ENCODE results near the gene HRH1. TPM values are rescaled to one million over a fixed set of nuclear protein-coding genes. Genes with fewer than 3 reads are reported as not detected.
A peak's percentile ranks its signal among the peaks of the same experiment; 100 is the strongest.

The HRH1 gene
- total and polyA plus RNA-seq, 10 of the 15 experiments (the other 5 are each of a cell fraction or from before 2014, with no cell fraction given): not detected

DNA sequence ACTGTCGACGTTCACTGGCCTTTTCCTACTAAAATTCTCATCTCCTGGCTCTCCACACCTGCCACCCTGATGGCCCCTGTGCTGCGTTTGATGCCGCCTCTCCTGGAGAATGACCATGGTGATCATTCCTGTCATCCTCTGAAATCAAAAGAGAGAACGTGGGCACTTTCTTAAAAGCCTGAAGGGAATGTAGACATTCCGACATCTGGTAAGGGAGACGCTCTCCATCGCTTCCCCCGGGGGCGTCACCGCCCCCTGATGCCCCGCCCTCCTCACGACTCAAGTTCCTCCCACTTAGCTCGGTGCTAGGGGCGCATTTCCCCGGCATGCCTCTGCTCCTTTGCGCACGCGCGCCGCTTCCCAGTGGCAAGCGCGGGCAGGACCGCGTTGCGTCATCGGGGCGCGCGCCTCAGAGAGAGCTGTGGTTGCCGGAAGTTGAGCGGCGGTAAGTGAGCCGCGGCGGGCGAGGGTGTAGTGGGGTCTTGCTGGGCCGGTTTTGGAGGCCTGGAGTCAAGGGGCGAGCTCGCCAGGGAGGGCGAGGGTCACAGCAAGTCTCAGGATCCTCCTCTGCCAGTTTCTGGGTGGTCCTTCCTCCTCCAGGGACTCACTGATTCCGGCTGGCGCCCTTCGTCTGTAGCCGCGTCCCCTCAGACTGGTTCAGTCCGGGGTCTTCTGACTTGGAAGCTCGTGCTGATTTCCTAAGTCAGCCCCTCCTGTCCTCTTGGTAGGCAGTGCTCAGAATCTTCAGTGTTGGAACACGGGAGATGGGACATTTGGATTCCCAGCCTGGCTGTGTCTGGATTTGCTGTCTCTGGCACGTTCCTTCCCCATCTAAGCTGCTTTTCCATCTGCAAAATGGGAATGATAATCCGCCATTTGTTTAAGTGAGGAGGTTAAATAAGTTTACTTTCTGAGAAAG, 118.0 kb downstream of the HRH1 start, which contains the start of gene ATG7:
TSS of gene ATG7 (plus strand) at position 412 of the 919 bp plus-strand sequence. CDS start 26,299 bp downstream, outside the sequence.
- intact Hi-C loops (cut with micrococcal nuclease; ENCODE audit: unreplicated experiment): no loop called here
- TSS peak; percentile 84 for BruUV-seq (replicated peaks)
- peaks cover 2% of the 10 kb centered on the region; the same call in 1 of the 3 replicates for H3K9me3 ChIP-seq (replicated peaks; ENCODE audit: control insufficient read depth, insufficient read depth, low read length)
- peak within 1 kb of the TSS; percentile 88 for H3K27ac ChIP-seq (ENCODE audit: control insufficient read depth, insufficient read depth)
- in situ Hi-C loops (cut with MboI): no loop called here
- ChIA-PET CTCF (interaction anchor here (1.3 to 3.4 kb wide), 5 partner anchors 15 to 371 kb away, joined by 3 to 32 read pairs (median 6); partner anchors contain the start of gene VGLL4), POLR2A (interaction anchor here (0.6 to 2.2 kb wide), 7 partner anchors 13 to 372 kb away, joined by 3 to 11 read pairs (median 3); no protein-coding TSS in a partner anchor), SMC1A (ENCODE audit: uncharacterized antibody, unreplicated experiment) (interaction anchor here (0.6 to 3.7 kb wide), 11 partner anchors 16 to 1594 kb away, joined by 3 to 73 read pairs (median 4); partner anchors contain the start of gene VGLL4), RAD21 (ENCODE audit: unreplicated experiment) (interaction anchor here (1.0 to 3.7 kb wide), 9 partner anchors 13 to 345 kb away, joined by 3 to 38 read pairs (median 3); no protein-coding TSS in a partner anchor)
- peaks cover 28% of the 10 kb centered on the region for H3K79me2 ChIP-seq (ENCODE audit: control insufficient read depth, insufficient read depth, low read length)
- peak within 1 kb of the TSS; percentile 99 for H3K4me3 ChIP-seq
- H3K9ac ChIP-seq (ENCODE audit: control insufficient read depth, insufficient read depth, low read length): peak within 1 kb of the TSS; percentile 95
- H3K4me1 ChIP-seq (ENCODE audit: control insufficient read depth, insufficient read depth, low read length): peaks cover 7% of the 10 kb centered on the region
- H3K36me3 ChIP-seq (ENCODE audit: control insufficient read depth in 2 of 2, insufficient read depth in 2 of 2, low read length in 1 of 2): peaks cover 0 to 2% of the 10 kb centered on the region in 2 experiments; a peak in 1 of 4 replicates
- FAIRE-seq (peak; percentile 95), DNase-seq (ENCODE audit: low read depth, low spot score) (peak; percentile 82), ATAC-seq (peak; percentile 99)
- peak within 1 kb of the TSS; percentile 93 for H2AFZ ChIP-seq (ENCODE audit: control insufficient read depth, low read depth, low read length)
- peak within 1 kb of the TSS; percentile 93 for H3K4me2 ChIP-seq (ENCODE audit: control insufficient read depth, insufficient read depth)
- no peaks in the 10 kb centered on the region for H3K27me3 ChIP-seq (replicated peaks in 1 of 2; ENCODE audit: control insufficient read depth in 2 of 2, insufficient read depth in 2 of 2, low read length in 1 of 2)
- WGBS (ENCODE audit: insufficient coverage, insufficient replicate concordance, low lambda C conversion rate, missing lambda C conversion rate): 2% methylated on average over 51 of the region's 51 CpGs
- no peaks in the 10 kb centered on the region for H4K20me1 ChIP-seq (ENCODE audit: control insufficient read depth, insufficient read depth)
- TF ChIP-seq RUNX3 (IDR thresholded peaks at IDR 0.05; ENCODE audit: low read length) (peak; percentile 77), ELK1 (IDR thresholded peaks at IDR 0.05; ENCODE audit: low read depth, low read length) (peak; percentile 70; the same call in 1 of the 2 replicates), CEBPB (IDR thresholded peaks at IDR 0.05; ENCODE audit: borderline replicate concordance in 1 of 2, low read depth in 2 of 2, low read length in 2 of 2) (peak in 1 of 2 experiments; percentile 86; a peak in 1 of 4 replicates), CBFB (IDR thresholded peaks at IDR 0.05; ENCODE audit: low read depth) (peak; percentile 76; the same call in 1 of the 2 replicates), BHLHE40 (IDR thresholded peaks at IDR 0.05; ENCODE audit: borderline replicate concordance in 1 of 2, low read depth in 2 of 2, low read length in 1 of 2) (peak; percentile 38 to 87; a peak in 2 of 4 replicates), RAD51 (IDR thresholded peaks at IDR 0.05) (no peak), IKZF1 (conservative IDR thresholded peaks at IDR 0.05) (peak; percentile 87), DPF2 (IDR thresholded peaks at IDR 0.05) (0 out of 2 replicates have a peak, but pooled peaks have one; percentile 34), FOXM1 (IDR thresholded peaks at IDR 0.05; ENCODE audit: low read depth, low read length) (no peak), PRDM15 (CRISPR knock-in tag; IDR thresholded peaks at IDR 0.05) (no peak), NKRF (conservative IDR thresholded peaks at IDR 0.05) (peak; percentile 63; the same call in 1 of the 2 replicates), MTA3 (IDR thresholded peaks at IDR 0.05; ENCODE audit: borderline replicate concordance, low read length) (no peak), BMI1 (IDR thresholded peaks at IDR 0.05; ENCODE audit: borderline replicate concordance) (no peak)
- TF ChIP-seq, protein P1, sequence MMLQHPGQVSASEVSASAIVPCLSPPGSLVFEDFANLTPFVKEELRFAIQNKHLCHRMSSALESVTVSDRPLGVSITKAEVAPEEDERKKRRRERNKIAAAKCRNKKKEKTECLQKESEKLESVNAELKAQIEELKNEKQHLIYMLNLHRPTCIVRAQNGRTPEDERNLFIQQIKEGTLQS (IDR thresholded peaks at IDR 0.05; ENCODE audit: borderline replicate concordance, extremely low read depth, low read depth, low read length): peak; percentile 77; the same call in 1 of the 2 replicates
